EL (cell line): Measurements from ENCODE around the gene JMJD1C.

ENCODE experiments used
- DNase-seq: peaks from one replicate; pipeline ENCODE4 v3.0.0-alpha.2; 2016

JMJD1C gene

DNA sequence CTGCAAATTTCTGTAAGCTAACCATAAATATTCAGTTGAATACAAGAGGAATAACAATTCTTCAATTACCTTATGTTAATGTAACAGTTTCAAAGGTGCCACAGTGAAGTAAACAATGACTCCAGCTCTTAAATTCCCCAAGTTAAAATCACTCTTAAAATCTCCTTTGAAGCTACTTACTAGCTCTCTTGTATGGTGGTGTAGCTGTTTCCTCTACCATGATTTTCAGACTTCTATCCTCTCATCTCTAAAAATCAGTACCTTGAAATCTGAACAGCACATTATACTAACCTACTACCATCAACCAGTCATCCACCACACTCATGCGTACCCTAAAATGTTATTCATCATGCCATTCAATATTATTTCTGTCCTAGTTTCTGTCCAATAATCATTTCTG, 29.6 kb downstream of the JMJD1C start:
- DNase-seq: no peak

DNA sequence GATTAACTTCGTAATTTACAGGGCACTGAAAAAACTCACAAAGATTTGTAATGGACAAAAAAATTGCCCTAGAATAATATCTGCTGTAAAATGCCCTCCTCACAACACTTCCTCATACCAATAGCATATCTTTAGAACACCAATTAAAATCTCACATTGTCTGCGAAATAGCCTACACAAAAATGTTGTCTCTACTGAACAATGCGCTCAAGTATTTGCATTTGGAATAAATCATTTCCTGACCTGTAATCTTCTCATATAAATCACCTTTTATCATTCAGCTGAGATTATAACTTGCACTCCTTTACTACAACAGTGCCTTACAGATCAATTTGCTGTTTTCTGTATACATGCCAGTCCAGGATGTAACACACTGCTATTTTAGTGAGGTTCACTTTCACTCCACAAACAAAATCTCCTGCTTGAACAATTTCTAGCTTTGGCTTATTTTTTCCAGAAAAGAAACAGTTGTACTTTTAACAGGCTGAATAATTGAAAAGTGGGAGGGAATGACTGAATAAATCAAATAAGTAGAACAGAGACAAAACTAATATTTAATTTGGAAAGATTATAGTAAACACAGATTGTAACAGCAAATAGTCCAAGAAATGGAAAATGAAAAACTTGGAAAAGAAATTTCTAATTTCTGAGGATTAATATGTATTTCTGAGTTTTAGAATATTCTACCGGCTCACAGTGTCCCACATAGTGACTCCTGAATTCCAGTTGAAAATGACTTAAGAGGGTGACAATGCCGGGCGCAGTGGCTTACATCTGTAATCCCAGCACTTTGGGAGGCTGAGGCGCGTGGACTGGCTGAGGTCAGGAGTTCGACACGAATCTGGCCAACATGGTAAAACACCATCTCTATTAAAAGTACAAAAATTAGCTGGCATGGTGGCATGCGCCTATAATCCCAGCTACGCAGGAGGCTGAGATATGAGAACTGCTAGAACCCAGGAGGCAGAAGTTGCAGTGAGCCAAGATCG, 30.6 kb downstream of the JMJD1C start:
- no peak for DNase-seq

DNA sequence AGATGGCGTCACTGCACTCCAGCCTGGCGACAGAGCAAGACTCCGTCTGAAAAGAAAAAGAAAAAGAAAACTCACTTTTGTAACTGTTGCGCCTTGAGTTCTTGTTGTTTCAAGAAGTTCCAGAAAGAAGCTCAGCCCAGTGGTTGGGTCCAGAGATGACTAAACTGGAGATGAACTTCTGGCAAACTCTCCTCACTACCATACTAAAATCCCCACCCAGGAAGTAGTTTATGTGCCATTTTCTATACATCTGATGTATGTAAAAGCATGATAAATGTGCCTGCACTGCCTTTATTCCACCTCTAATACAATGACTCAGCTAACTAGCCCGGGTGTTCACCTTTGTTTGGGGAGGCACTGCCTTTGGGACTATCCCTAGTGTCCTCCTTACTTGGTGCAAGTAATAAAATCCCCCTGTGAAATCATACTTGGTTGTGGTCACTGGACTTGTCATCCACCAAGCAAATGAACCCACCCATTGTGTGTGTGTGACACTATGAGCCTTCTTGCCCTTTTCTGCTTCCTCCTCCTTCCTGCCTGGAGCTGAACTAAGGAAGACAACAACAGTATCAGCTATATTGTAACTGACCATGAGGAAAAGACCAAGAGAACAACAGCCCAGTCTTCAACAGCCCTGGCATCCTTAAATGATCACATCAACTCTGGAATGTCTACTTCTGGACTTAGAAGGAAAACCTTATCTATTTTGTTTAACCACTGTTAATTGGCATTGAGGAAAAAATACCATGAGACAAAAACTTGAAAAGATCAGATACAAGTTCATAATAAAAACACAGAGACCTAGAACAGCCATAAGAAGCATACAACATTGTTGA, 33.6 kb downstream of the JMJD1C start:
- peak; percentile 28 for DNase-seq

DNA sequence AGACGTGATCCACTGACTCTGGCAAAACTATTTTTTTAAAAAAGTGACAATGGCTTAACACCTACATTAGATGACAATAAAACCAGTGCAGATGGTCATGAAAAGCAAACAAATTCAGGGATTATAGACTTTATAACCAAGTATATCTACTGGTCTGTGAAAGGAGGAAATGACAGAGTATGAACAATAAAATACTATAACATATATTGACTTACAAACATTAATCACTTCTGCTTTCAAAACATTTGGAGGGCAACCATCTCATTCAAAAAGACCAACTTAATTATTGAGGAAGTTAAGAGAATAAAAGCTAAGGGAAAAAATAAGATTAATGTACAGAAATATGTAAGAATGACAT, 34.8 kb downstream of the JMJD1C start:
- no peak for DNase-seq

DNA sequence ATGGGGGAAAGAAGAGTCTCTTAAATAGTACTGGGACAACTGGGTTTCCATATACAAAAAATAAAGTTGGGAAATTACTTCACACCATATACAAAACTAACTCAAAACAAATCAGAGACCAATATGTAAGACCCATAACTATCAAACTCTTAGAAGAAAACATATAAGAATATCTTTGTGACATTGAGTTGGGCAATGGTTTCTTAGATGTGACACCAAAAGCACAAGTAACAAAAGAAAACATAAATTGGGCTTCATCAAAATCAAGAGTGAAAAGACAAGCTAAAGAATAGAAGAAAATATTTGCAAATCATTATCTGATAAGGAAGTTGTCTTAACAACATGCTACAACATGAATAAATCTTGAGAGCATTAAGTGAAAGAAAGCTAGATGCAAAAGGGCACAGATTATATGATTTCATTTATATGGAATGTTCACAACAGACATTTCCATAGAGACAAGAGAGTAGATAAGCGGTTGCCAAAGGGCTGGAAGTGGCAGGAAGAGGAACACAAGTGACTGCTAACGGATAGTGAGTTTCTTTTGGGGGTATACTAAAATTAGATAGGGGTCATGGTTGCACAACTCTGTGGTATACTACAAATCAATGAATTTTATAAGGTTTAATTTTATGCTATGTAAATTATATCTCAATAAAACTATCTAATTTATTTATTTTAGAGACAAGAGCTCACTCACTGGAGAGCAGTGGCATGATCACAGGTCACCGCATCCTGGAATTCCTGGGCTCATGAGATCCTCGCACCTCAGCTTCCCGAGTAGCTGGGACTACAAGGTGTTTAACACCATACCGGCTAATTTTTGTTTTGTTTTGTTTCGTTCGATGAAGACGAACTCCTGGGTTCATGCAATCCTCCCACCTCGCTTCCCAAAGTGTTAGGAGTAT, 35.4 kb downstream of the JMJD1C start:
- DNase-seq: peak; percentile 82

DNA sequence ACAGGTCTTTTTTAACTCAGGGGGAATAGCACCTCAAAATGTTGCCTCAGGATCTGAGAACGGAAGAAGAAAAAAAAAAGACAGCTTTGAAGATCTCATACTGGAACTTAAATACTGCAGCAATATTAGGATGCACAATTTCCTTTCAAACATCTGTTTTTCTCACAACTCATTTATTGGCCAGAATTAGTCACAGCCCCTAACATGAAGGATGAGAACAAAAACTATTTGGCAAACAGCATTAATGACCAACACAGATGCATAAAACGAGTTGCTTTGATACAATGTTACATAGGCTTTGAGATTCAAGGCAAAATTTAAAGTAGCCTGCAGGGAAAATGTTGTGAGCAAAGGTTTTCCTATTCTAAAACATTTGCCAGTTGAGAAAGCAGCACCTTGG, 36.5 kb downstream of the JMJD1C start:
- peak; percentile 73 for DNase-seq

GRCh38 chr10:63427013-63427412, 38.8 kb downstream of the JMJD1C start:
- no peak for DNase-seq

DNA sequence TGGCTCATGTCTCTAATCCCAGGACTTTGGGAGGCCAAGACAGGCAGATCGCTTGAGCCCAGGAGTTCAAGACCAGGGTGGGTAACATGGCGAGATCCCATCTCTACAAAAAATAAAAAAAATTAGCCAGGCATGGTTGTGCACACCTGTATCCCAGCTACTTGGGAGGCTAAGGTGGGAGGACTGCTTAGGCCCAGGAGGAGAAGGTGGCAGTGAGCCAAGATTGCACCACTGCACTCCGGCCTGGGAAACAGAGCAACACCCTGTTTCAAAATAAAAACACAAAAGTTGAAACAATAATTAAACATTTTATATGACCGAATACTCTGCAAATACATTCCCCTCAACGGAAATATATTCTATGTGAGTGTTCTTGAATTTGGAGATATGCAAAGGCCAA, 40.3 kb downstream of the JMJD1C start:
- no peak for DNase-seq

GRCh38 chr10:63424576-63424975, 41.2 kb downstream of the JMJD1C start:
- DNase-seq: no peak

DNA sequence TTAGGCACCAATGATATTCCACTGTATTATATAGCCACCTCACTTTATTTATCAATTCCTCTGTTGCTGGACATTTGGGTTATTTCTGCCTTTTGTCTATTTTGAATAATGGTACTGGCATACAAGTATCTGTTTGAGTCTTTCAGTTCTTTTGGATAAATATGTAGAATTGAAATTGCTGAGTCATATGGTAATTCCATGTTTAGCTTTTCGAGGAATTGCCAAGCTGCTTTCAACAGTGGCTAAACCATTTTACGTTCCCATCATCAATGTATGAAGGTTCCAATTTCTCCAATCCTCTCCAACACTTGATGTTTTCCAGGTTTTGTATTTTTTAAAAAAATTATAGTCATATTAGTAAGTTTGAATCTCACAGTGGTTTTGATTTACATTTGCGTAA, 42.3 kb downstream of the JMJD1C start:
- DNase-seq: no peak

GRCh38 chr10:63421591-63421990, 44.2 kb downstream of the JMJD1C start:
- no peak for DNase-seq

DNA sequence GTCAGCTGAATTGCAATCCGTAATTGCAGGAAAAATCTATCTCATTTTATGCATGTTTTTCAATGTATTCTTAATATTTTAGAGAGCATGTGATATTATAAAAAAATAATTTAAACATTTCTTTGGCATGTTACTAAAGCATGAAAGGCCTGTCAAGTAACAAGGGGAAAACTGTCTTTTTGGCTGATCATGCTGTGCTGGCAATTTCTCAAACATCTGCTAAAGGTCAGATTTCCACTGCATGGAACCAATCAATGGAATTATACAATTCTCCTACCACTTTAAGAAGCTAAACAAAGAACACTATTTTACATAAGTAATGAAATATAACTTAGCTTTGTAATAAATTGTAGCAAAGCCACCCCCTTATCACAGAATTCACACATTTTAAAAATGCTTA, 49.4 kb downstream of the JMJD1C start:
- no peak for DNase-seq

DNA sequence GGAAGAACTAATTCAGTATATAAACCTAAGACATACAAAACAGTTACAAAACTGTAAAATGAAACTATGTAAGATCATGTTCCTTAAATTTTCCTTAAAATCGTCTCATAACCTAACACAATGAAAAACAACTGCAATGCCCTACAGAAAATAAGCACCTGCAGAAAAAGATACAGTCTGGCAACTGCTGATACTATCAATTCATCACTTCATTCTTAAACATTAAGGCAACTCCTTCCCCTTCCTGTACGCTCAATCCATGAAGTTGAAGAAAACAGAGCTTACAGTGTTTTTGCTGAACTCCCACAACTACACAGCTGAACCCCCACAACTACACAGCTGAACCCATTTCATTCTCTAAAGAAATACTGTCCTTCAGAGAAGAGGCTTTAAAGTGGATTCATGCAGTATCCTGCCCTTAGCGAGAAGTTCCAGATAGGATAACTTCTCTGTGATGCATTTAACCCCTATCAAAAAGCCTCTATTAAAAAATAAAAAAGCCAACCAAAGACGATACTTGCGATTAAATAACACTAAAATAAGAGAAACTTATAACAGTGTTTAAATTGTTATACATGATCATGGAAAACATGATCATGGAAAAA, 50.0 kb downstream of the JMJD1C start:
- no peak for DNase-seq

DNA sequence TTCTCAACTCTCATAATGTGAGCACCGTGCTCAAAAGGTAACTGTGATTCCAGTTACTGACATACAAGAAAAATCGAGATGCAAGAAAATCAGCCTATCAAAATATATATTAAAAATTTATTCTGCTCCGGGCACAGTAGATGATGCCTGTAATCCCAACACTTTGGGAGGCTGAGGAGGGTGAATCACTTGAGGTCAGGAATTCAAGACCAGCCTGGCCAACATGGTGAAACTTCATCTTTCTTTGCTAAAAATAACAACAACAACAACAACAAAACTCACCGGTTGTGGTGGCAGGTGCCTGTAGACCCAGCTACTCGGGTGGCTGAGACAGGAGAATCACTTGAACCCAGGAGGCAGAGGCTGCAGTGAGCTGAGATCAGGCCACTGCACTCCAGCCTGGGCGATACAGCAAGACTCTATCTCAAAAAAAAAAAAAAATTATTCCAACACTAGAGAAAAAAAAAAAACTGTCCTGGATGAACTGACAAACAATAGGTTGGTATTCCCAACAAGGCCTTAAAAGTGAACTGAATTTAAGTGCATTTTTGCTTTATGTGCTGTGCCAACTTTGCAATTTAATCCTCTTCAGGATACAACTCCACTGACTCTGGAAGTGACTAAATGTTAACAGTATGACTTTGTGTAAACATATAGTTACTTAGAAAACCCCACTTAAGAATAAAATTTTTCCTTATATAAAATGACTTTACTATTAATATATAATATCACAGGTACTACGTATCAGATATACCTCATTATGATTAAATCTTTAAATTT, 51.1 kb downstream of the JMJD1C start:
- DNase-seq: peak; percentile 49

DNA sequence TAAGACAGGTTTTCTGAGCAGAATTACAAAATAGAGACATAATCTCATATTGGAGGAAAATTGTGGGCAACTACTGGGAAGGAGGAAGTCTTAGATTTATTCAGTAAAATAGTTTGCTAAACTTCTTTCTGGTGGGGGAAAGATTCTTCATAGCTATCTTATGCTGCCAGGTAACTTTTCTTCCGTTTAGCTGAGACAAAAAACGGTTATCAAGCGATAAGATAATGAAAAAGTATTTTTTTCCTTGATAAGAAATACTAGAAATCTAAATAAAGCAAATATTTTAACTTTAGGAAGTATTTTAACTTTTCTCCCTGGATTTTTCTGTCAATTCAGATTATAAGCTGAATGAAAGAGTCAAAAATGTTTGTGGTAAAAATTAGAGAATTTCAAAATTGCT, 52.3 kb downstream of the JMJD1C start:
- DNase-seq: no peak

GRCh38 chr10:63412304-63412703, 53.5 kb downstream of the JMJD1C start:
- DNase-seq: no peak

DNA sequence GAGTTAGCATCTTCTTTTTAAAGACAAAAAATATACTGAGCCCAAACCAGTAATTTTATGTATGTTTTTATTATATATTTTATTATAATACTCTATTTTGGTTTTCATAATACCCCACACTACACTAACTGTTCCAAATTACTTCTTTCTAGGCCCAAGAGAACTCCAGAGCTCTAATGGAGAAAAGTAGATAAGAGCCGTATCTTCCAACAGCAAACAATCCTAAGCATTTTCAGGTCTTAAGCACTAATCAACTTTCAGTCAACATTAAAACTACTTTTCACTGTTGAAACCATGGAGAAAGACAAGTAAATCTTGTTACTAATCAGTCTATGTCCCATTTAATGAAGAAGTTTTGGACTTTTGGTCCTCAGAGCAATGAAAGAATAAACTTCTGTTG, 55.1 kb downstream of the JMJD1C start:
- no peak for DNase-seq

DNA sequence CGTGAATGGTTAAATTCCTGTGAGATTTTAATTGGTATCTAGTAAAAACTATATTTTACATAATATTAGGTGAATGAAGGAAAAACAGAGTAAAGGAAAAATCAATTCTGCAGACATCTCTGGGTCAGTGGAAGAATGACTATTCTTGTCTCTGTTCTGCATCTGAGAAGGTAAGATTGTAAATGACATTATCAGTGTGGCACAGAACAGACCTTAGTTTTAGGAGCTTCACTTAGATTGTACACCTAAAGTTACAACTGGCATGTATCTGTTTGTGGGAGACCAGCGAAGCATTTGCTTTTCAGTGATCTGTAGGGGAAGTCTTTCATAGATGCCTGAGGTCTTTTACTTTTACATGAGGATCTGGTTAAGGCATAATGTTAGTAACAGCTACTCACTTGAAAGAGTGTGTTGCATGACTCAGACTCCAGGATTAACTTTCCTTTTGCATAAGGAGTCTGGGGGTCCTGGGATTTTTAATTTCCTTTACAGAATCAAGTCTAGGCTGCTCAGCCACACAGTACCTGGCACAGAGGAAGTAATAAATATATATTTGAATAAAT, 56.2 kb downstream of the JMJD1C start:
- peak; percentile 55 for DNase-seq

GRCh38 chr10:63407136-63407662, 58.6 kb downstream of the JMJD1C start:
- DNase-seq: no peak

DNA sequence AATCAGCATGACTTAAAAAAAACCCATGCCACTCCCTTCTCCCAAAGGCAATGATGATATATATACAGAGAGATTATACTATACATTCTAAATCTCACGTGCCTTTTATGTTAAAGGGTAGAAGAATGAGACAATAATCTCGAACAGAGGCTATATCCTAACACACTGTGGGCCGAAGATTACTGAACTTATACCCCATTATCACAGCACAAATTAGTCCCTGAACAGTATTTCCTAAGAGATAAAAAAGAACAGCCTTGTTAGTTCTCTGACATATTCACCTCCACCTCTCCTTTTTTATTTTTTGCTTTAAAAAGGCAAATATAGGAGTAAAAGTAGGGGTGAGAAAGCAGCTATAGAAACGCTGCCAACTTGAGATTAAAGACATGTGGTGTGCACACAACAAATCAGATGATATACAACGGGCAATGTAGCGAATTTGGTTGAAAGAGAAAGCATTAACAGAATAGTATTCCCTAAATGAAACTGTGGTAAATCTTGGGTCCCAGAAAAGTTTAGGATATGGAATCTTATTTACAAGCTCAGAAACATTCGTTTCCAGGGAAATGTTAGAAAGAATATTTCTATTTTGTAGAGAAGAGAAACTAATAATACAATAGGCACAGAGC, 69.5 kb downstream of the JMJD1C start:
- no peak for DNase-seq

DNA sequence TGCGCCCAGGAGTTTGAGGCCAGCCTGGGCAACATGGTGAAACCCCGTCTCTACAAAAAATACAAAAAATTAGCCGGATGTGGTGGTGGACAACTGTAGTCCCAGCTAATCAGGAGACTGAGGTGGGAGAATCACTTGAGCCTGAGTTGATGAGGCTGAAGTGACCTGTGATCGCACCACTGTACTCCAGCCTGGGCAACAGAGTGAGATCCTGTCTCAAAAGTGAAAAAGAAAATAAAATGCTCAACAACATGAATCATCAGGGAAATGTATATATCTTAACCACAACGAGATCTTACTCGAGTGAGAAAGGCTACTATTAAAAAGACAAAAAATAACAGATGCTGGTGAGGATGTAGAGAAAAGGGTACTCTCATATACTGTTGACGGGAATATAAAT, 72.7 kb downstream of the JMJD1C start:
- no peak for DNase-seq
